DMS114 treated with DMSO at 0.1 percent for 48 hours (cell line): ENCODE data around the gene LRMDA.
"Not testable (repeated sequence)": the region's sequence is repeated elsewhere in the genome, so short reads cannot be mapped to it uniquely, and the experiment has no call there.

Experiments
- DNase-seq: peaks from one replicate; lab custom pipeline; 2025; ENCODE audit not compliant: unreplicated experiment; lab: John Stamatoyannopoulos, UW

The LRMDA gene

DNA sequence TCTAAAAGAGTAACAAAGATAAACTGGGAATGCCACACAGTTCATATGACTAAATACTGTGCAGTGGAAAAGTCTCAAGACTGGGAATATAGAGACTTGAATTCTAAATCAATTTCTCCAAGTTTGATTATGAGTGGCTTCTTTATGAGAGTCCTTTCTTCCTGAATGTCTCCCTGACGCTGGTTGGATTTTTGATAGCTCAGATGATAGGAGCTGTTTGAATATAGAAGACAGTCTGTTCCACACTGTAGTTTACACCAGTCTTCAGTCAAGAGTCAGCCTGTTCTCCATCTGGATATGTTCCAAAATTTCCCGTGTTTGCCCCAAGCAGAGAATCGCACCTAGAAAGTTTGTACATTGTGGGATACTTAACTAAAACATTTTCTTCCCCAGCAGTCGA lies 173.7 kb downstream of the LRMDA start:
- no peak for DNase-seq

DNA sequence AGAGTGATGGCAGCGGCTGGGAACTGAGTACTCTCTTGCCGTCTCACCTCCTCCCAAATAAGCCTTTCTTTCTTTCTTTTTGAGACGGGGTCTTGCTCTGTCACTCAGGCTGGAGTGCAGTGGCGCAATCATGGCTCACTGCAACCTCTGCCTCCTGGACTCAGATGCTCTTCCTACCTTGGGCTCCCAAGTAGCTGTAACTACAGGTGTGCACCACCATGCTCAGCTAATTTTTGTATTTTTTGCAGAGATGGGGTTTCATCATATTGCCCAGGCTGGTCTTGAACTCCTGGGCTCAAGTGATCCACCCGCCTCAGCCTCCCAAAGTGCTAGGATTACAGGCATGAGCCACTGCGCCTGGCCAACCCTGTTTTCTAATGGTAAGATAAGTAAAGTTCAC lies 174.4 kb downstream of the LRMDA start:
- not testable (repeated sequence) for DNase-seq

DNA sequence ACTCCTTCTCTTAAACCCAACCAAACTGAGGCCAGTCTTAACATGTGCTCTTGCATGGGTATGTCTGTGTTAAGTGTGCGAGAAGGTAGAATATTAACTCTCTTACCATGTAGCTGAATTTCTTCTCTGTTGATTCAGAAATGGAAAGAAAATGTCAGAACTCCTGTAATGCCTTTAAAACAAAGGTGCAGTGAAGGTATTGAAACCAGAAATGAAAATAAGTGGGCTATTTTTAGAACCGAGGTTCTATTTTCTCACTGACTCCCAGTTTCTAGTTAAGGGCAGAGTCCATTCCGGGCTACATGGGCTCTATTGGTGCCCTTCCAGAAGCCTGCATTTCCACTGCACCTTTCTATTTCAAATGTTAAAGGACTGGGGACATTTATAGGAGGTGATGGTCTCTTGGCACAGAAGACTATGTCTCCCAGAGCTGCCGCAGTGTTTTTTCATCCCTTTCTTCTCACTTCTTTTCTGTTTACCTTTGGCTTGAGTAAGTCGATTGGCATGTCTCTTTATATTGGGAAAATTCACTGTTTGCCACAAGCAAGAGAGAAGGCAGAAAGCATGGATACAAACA lies 174.9 kb downstream of the LRMDA start:
- no peak for DNase-seq

DNA sequence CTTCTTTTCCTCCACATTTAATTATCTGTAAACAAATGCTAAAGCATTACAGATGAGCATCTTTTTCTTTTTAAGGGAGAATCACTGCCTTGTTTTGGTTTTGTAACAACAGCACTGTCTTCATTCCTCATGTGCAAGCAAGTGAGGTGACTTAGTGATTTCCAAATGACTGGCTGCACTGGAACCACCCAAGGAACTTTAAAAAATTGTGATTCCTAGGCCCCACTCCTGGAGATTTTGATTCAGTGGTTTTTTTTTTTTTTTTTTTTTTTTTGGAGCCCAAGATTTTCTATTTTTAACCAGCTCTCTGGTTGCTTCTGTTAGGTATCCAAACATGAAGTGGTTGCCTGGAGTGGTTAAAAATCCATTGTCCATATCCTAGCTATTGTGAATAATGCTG lies 176.2 kb downstream of the LRMDA start:
- DNase-seq, result no peak

DNA sequence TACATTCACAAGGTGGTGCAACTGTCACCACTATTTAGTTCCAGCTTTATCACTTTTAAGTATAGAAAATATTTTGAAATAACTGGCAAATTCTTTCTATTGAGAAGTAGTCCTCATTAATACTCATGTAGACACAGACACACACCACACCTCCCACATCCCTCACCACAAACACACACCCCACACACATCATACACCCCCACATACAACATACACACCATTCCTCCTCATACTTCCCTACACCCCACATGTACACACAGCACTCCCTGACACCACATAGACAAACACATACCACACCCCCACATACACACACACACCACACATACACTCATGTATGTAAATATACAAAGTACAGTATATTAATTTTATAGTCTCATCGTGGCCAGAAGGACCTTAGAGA lies 178.8 kb downstream of the LRMDA start:
- DNase-seq, result no peak

DNA sequence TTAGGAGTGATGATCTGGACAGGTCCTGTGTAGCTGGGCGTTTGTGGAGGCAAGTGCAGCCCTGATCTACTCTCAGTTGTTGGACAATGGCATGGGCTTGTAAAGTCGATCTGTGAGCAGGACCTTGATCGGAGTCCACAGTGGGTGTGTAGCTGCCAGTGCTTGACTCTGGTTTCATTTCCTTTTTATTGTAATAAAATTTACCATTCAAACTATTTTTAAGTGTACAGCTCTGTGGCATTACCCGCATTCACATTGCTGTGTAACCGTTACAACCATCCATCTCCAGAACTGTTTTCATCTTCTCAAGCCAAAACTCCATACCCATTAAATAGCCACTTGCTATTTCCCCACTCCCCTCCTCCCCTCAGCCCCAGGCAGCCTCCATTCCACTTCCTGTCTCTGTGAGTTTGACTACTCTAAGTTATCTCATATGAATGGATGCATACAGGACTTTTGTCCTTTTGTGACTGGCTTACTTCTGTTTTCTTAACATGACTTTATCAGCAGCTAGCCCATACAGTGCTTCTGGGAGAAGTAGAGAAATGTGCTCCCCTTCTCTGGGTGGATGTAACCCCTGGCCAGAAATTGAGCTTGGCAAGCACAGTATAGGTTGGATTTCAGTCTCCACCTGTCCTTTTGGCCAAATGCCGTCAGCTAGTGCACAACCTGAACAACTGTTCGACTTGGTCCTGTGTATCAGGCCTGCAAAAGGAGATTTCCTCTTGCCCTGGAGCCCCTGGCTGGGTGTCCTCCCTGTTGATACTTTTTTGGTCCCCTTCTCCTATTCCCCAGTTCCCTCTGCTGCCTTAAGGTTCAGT lies 180.0 kb downstream of the LRMDA start:
- DNase-seq, result no peak

DNA sequence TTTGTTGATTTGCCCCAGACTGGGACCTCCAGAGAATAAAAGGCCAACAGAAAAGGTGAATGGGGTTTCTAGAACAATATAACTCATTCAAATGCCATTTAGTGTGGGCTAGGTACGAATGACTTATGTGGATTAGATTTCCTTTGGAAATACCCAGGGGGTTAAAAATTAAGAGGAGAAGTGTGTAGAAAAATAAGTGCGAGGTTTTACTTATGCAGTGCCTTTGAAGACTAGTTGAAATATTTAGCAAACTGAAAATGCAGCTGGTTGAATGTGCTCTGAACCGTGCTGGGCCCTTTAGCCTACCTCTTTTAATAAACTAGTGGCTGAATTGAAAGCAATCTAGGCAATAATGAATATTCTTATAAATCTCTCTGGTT lies 180.6 kb downstream of the LRMDA start:
- DNase-seq, result no peak

DNA sequence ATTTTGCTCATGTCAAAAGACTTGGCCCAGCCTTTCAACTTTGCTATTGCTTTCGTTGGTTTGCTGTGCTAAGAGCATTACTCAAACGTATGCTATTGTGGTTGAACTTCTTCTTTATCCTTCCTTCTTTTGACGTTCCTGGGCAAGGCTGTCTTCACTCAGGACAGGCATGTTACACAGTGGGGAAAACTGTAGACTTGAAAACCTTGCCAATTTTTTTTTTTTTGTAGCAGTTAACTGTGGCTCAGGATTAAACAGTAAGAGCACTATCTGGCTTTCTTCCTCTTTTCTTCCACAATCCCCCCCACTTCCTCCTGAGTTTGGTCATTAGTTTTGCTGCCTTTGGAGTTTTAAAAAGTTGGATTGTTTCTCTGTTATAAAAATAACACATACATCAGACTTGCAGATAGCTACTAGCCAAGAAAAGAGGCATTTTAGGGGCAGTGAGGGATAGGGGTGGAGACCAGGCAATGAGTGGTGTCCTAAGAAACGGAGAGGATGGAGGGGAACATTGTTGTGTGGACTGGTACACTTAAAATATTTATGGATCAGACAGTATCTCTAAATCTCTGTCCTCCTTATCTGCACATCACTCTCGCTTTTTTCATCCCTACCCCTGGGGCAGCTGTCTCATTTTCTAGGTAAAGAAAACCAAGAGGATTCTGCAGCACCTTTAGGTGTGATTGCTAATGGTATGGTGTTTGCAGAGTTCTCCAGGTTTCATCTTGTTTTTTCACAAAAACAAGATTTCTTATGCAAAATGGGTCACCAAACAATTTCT lies 181.7 kb downstream of the LRMDA start:
- no peak for DNase-seq

DNA sequence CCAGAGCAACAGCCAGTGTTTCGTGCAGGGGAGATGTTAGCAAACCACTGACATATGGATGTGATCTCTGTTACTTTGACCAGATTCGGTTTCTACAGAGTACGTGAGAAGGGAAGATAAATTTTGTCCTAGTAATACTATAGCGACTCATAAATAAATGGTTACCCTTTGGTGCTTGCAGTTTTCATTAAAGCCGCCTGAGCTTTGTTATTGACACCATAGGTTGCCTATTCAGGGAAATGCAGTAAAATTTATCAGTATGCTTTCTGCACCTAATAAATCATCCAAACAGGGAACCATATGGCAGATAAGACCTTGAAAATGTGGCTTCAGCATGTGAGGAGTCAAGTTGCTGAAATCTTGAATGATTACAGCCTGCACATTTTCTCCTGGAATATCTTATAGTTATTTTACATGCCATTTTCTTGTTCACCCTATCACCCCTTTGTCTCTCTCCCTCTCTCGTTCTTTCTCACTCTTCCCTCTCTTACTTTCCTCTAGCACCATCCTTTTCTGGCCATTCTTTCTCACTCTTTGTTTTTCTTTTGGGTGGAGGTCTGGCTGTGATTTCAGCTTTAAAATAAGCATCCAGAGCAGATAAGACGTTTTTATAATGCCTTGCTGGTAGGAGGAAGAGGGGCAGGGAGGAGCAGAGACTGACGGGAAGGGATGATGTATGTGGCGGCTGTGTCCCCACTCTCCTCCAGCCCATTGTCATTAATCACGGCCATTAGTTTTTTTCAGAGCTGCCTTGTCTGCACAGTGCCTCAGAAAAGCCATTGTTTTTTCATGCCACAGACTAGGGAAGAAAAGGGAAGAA lies 182.5 kb downstream of the LRMDA start:
- no peak for DNase-seq

DNA sequence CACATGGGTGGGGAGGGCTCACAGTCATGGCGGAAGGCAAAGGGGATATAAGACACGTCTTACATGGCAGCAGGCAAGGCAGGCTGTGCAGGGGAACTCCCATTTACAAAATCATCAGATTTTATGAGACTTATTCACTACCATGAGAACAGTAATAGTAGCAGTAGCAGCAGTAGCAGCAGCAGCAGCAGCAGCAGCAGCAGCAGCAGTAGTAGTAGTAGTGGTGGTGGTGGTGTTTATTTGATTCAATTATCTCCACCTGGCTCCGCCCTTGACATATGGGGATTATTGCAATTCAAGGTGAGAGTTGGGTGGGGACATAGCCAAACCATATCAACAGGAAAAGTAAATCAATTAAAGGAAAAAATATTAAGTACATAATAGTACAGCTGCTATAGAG lies 184.7 kb downstream of the LRMDA start:
- DNase-seq, result no peak

DNA sequence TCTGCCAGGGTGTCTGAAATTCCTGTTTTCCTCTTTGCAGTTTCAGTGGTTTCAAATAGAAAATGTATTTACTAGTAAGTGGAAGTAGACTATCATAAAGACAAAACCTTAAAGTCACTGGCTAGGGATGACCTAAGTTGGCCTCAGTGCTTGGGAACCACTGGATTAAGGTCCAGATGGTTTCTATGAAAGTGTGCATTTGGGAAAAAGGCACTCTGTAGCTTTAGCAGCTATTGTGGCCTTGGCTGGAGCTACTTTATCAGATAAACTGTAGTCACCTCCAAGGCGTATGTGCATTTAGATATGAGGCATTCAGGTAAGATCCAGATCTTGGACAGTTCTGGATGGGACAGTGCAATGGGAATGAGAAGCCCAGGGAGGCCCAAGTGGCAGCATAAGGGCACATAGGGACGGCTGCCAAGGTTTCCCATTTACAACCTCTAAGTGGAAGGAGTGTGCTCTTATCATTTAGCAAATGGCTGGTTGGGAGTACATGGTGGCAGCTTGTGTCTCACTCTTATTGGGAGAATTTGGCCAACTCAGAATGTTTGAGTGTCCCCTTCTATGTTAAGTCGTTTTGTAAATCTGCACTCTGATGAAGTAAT lies 185.6 kb downstream of the LRMDA start:
- DNase-seq, result no peak

DNA sequence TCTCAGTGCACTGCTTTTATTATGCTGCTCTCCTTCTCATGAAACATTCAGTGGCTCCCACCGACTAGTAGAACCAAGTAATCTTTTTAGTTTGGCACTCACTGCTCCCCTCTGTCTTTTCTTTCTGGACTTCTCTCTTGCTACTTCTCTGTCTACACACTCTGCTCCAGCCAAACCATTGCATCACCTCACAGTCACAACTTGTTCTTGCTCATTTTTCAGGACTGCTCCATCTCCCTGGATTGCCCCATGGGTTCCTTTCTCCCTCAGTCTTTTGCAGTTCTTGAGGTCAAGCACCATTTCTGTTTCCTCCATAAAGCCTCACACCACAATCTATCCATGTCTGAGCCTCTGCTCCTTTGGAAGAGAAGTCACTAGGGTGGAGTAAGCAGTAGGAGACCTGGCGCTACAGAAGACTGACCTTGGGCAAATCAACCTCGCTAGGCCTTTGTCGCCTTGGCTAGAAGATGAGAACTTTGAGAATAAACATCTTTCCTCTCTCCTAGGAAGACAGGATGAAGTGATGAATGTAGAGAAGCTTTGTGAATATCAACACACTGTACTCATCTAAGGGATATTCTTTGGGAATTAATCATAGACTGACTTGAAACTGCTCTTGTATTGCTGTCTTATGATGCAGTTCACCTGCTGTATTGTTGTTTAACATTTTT lies 186.2 kb downstream of the LRMDA start:
- no peak for DNase-seq

DNA sequence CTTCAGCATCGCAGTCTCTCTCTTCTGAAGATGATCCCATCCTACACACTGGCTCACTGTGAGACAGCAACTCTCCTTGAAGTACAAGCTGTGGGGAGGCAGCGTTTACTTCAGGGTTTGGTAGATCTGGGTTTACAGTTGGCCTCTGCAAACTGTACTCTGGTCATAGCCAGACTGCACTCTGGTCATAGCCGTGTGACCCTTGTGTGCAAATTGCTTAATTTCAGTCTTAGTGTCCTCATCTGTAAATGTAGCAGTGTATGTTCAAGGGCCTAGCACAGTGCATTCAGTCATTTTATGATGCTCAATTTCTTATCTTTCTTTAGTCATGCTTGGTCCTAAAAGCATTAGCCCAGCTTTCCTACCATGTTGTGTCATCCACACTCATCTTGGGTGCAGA lies 188.2 kb downstream of the LRMDA start:
- DNase-seq, result no peak

DNA sequence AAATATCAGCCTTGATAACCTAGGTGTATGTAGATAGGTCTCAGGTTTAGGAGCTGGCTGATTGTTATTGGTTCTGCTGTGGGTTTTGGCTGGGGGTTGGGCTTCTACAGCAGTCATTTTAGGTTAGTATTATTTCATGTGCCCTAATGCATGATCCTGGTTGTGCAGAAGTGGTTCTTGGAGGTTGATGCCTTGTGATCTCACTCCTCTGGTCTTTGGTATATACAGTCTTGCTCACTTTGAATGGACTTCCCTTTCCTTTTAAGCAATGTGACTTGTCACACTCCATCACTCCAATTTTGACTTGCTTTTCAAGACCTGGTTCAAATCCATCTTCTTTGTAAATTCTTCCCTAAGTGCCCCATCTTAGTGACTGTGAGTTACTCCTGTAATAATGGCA lies 188.9 kb downstream of the LRMDA start:
- no peak for DNase-seq

DNA sequence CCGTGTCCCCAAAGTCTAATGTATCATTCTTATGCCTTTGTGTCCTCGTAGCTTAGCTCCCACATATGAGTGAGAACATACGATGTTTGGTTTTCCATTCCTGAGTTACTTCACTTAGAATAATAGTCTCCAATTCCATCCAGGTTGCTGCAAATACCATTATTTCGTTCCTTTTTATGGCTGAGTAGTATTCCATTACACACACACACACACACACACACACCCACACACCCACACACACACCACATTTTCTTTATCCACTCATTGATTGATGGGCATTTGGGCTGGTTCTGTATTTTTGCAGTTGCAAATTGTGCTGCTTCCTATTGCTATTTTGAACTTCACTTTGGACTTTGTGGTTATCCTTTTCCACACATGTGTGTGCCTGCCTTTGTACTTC lies 189.6 kb downstream of the LRMDA start:
- DNase-seq, result not testable (repeated sequence)

DNA sequence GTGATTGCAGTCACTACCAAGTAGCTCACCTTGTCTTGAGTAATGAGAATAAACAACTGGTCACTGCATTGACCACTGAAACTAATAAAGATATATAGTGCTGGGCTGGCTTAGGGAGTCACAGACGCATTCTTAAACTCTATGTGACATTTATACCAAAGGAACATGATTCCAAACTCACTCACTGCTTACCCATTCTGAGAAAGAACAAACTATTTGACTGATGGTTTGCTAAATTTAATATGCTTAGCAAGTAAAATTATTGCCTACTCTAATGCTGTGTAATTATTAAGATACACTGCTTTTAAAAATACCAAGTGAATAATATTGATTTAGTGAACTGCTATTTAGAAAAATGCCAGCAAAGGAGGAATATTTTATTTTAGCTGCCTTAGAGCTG lies 191.1 kb downstream of the LRMDA start:
- DNase-seq, result no peak

DNA sequence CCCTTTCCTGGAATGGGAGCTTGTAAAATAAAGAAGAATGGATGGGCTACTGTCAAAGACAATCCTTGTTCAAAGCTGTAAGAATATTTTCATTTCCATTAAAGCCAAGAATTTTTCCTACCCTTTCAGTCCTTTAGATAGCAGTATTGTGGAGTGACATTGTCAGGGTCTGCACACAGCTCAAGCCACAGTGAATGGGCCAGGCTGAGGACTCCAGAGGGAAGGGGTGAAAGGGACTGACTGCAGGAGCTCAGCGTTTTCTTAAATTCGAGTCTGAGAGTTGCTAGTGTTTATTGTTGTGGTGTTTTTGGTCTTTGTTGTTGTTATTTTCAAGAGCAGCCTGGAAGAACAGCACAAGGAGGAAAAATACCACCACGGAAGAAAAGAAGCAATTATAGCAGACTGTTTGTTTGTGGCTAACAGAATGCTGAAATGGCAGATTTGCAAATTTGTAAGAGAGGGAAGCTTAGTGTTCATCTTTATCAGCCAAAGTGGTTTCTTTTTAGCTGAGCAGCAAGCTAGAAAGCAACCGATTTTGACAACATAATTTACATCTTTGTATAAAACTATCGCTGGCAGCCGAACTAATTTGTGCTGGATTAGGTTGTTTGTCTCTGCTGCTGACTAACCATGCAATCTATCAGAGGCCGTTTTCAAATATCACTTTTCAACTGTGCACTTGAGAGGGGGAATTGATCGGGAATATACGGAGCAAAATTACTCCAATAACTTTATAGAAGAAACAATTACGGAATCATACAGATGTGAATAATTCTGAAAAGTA lies 192.1 kb downstream of the LRMDA start:
- DNase-seq, result no peak

DNA sequence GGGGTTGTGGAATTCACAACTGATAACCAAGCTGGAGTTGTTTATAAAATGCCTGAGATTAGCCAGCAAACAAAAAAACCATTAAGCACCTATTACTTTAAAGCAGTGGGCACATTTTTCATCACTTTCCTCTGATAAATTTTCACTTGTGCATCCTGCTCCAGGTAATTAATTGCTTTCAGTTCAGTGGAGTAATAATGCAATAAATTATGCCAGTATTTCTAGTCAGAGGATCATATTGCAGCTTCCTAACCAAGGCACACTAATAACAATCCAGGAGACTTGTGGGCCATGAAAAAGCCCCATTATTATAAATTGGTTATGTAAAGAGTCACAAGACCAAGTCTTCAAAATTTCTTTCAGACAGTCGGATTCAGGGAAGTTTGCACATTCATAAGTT lies 193.2 kb downstream of the LRMDA start:
- no peak for DNase-seq

DNA sequence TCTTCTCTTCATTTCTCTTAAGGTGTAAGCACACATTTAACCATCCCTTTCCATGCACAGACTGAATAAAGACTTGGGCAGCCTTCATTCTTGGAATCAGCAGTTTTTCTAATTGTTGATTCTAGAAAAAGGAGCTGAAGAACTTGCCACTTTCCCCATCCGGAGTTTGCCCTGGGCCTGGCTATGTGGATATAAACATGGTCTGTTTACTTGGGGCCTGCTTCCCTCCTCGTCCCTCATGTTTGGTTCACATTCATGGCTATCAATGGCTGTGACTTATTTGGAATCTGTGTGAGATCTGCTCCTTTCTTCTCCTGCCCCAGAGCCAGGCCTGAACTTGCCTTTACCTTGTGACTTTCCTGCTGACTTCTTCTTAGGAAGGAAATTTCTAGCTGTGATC lies 199.3 kb downstream of the LRMDA start:
- DNase-seq, result no peak
